GM13976 (cell line): ENCODE measurements around the gene IQGAP1.
"Not testable (repeated sequence)": the region's sequence is repeated elsewhere in the genome, so short reads cannot be mapped to it uniquely, and the experiment has no call there.

Experiments
- DNase-seq: peaks from one replicate; pipeline ENCODE4 v3.0.0; 2012; ENCODE audit warnings: low spot score
- in situ Hi-C: fragments of 300-500 bp; cut with MboI; formaldehyde crosslinking; loops from one replicate; pipeline ENCODE4 v1.12.0; 2022; ENCODE audit warnings: low sequenced_read_pairs, mixed read lengths, inconsistent platforms; ENCODE audit not compliant: unreplicated experiment
- TF ChIP-seq, protein P1 (sequence below): IDR thresholded peaks from 2 replicates; pipeline ENCODE4 v1.5.1; 2012; ENCODE audit warnings: borderline replicate concordance, mild to moderate bottlenecking; ENCODE audit not compliant: insufficient read depth; ENCODE audit errors: extremely low read depth, missing control alignments, control extremely low read depth

Gene IQGAP1

GRCh38 chr15:90496791-90497190 lies 108.7 kb downstream of the IQGAP1 start:
- TF ChIP-seq, protein P1, sequence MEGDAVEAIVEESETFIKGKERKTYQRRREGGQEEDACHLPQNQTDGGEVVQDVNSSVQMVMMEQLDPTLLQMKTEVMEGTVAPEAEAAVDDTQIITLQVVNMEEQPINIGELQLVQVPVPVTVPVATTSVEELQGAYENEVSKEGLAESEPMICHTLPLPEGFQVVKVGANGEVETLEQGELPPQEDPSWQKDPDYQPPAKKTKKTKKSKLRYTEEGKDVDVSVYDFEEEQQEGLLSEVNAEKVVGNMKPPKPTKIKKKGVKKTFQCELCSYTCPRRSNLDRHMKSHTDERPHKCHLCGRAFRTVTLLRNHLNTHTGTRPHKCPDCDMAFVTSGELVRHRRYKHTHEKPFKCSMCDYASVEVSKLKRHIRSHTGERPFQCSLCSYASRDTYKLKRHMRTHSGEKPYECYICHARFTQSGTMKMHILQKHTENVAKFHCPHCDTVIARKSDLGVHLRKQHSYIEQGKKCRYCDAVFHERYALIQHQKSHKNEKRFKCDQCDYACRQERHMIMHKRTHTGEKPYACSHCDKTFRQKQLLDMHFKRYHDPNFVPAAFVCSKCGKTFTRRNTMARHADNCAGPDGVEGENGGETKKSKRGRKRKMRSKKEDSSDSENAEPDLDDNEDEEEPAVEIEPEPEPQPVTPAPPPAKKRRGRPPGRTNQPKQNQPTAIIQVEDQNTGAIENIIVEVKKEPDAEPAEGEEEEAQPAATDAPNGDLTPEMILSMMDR, result no peak
- in situ Hi-C loops, result loop anchor here (25.0 kb wide), 1 partner anchor 391 kb away; the partner anchor contains the start of gene FES
- DNase-seq, result no peak

GRCh38 chr15:90497376-90497775 lies 109.3 kb downstream of the IQGAP1 start:
- TF ChIP-seq, protein P1, result no peak
- DNase-seq, result no peak
- in situ Hi-C loops, result loop anchor here (25.0 kb wide), 1 partner anchor 390 kb away; the partner anchor contains the start of gene FES

GRCh38 chr15:90497912-90498311 lies 109.9 kb downstream of the IQGAP1 start:
- DNase-seq, result no peak
- in situ Hi-C loops, result loop anchor here (25.0 kb wide), 1 partner anchor 389 kb away; the partner anchor contains the start of gene FES
- TF ChIP-seq, protein P1, result no peak

DNA sequence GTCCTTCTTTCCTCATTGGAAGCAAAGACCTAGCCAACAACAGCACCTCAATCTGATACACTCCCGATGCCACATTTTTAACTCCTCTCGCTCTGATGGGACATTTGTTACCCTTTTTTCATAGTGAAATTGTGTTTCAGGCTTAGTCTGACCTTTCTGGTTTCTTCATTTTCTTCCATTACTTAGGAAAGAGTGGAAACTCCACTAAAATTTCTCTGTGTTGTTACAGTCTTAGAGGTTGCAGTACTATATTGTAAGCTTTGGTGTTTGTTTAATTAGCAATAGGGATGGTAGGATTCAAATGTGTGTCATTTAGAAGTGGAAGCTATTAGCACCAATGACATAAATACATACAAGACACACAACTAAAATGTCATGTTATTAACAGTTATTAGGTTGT lies 112.1 kb downstream of the IQGAP1 start:
- DNase-seq, result no peak
- TF ChIP-seq, protein P1, result no peak
- in situ Hi-C loops, result no loop called here

DNA sequence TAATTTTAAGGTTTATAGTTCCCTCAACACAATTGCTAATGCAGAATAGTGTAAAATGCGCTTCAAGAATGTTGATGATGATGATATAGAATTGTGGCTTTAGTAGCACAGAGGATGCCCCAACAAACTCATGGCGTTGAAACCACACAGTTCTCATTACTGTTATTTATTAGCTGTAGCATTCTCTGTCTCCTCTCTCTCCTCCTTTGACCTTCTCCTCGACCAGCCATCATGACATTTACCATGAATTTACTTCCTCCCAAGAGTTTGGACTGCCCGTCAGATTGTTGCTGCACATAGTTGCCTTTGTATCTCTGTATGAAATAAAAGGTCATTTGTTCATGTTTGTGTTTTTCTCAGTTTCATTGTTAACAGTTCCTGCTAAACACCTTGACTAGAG lies 113.9 kb downstream of the IQGAP1 start:
- DNase-seq, result no peak
- in situ Hi-C loops, result no loop called here
- TF ChIP-seq, protein P1, result no peak

DNA sequence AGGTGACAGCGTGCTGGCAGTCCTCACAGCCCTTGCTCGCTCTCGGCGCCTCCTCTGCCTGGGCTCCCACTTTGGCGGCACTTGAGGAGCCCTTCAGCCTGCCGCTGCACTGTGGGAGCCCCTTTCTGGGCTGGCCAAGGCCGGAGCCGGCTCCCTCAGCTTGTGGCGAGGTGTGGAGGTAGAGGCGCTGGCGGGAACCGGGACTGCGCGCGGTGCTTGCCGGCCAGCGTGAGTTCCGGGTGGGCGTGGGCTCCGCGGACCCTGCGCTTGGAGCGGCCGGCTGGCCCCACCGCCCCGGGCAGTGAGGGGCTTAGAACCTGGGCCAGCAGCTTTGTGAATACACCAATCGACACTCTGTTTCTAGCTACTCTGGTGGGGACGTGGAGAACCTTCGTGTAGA lies 122.7 kb downstream of the IQGAP1 start:
- in situ Hi-C loops, result not testable (repeated sequence)

GRCh38 chr15:90511211-90511618 lies 123.2 kb downstream of the IQGAP1 start:
- in situ Hi-C loops, DNase-seq: not testable (repeated sequence)

More for the DNA sequence above, 122.7 kb downstream of the IQGAP1 start:
- DNase-seq, result not testable (repeated sequence)

DNA sequence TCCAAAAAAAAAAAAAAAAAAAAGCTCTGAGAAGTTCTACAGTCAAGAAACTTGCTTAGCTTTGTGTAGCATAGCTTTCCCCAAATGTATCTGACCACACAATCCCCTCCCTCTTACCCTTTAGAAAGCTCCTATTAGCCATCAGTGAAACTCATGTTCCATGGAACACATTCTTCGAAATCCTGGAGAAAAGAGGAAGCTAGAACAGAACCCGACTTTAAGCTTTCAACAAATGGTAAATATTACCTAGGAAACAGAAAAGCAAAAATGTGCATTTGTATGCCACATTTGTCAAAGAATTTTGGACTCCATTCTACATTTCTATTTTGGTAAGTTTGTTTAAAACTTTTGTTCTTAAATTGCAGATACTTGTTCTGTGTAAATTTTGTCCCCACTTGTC lies 124.2 kb downstream of the IQGAP1 start:
- in situ Hi-C loops, result no loop called here
- DNase-seq, result no peak
- TF ChIP-seq, protein P1, result no peak
